GM12874 (cell line): ENCODE results near the gene ALPK1.

Source experiments
- CTCF ChIP-seq: IDR thresholded peaks from 2 replicates; pipeline ENCODE4 v1.5.1; 2011; ENCODE audit warnings: low read depth, mild to moderate bottlenecking, control low read depth, low read length, moderate library complexity; ENCODE audit not compliant: insufficient read depth

Gene ALPK1

GRCh38 chr4:112315446-112315845 lies 18.3 kb downstream of the ALPK1 start:
- TF ChIP-seq CTCF: no peak

GRCh38 chr4:112316360-112316759 lies 19.2 kb downstream of the ALPK1 start:
- TF ChIP-seq CTCF: no peak

- TF ChIP-seq CTCF: no peak
Observed at GRCh38 chr4:112318239-112319142, 21.3 kb downstream of the ALPK1 start.

- TF ChIP-seq CTCF: peak; percentile 67; the same call in 1 of the 2 replicates
Observed at GRCh38 chr4:112321776-112322684, 24.9 kb downstream of the ALPK1 start.

GRCh38 chr4:112322866-112323265 lies 25.7 kb downstream of the ALPK1 start:
- TF ChIP-seq CTCF: no peak

GRCh38 chr4:112325530-112325929 lies 28.4 kb downstream of the ALPK1 start:
- no peak for TF ChIP-seq CTCF
